8988T (cell line): ENCODE data around the gene CRYBG2.
"Not testable (repeated sequence)": the region's sequence is repeated elsewhere in the genome, so short reads cannot be mapped to it uniquely, and the experiment has no call there.

Source experiments
- DNase-seq: peaks from one replicate; pipeline ENCODE4 v3.0.0; 2011

CRYBG2 gene

GRCh38 chr1:26292735-26293134 lies 61.2 kb downstream of the CRYBG2 start:
- not testable (repeated sequence) for DNase-seq

DNA sequence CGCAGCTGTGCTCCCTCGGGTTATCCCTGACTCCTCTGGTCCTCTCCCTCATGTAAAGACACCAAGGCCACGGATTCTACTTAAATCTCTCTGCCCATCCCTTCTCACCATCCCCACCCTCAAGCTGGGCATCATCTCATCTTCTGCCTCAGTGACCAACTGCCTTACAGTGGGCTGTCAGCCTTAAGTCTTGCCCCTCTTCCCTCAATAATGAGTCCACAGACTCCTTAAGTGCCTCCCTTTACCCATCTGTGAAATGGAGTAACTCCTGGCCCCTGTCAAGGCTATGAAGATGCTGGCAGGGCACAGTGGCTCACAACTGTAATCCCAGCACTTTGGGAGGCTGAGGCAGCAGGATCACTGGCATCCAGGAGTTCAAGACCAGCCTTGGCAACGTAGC lies 62.0 kb downstream of the CRYBG2 start:
- no peak for DNase-seq

DNA sequence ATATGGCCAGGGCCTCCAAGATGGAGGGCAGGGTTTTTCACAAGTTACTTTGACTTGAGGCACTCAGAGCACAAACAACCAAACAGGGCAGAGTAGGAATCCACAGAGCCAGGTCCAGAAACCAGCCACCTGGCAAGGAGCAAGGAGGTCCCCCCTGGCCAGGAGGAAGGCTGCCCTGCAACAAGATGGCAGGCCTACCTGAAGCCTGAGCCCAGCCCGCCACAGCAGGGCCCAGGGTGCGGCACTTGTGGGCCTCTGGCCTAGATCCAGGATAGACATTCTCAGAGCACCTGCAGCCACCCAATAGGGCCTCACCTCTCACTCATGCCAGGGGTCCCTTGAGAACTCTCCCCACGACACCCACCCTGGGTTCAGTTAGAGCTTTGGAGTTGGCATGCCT lies 62.5 kb downstream of the CRYBG2 start:
- no peak for DNase-seq

GRCh38 chr1:26290882-26291261 lies 63.1 kb downstream of the CRYBG2 start:
- DNase-seq: no peak

DNA sequence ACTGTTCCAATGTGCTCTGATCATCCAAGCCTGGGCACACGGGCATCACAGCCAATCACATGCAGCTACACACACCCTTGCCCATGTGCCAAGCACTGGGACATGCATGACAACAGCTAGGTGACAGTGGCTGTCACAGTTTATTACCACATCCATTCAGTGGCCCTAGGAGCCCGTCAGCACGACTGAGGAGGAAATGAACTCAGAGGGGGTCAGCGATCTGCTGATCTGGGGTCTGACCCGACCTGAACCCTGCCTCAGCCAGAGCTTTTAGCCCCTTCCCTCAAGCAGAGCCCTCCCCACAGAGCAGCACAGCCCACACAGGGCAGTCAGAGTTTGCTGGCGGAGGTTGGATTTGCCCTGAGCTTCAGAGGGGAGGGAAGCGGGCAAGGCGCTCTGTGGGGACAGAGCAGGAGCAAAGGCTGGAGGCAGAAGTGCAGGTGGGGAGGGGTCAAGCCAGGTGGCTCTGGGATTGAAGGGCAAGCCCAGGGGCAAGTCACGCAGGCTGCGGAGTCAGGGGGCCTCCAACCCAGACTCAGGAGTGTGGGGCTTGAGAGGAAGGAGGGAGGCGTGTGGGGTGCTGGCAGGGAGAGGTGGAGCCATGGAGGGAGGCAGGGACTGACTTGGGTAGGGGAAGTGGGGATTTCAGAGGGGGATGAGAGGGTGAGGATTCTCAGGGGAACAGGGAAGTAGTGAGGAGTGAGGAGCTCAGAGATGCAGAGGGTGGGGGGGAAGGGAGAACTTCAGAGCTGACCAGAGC lies 63.6 kb downstream of the CRYBG2 start:
- no peak for DNase-seq

- DNase-seq: no peak
These were observed 64.5 kb downstream of the CRYBG2 start for GRCh38 chr1:26289158-26290059.

DNA sequence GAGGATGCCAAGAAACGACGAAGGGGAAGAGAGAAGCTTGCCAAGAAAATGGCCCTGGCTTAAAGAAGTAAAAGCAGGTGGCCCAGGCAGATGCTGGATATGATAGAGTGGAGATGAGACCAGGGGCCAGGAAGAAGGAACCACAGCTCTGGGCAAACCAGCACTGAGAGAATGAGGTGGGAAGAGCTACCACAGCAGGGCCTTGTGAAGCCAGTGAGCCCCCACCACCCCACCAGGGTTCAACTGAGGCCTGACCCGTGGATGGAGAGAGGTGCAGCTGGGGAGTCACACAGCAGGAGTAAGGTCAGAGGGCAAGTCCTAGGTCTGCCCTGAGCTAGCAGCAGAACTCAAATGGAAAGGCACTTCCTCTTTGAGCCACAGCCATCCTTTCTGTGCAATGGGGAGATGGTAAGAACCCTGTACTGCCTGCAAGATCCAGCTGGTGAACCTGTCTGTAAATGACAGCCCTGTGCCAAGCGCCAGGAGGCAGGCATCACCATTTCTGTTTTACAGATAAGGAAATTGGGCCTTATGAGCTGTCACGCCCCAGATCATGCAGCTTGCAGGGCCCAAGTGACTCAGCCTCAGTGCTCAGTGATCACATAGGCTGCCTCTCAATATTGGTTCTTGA lies 65.5 kb downstream of the CRYBG2 start:
- DNase-seq: no peak

- no peak for DNase-seq
These were observed 66.1 kb downstream of the CRYBG2 start for GRCh38 chr1:26287811-26288210.

DNA sequence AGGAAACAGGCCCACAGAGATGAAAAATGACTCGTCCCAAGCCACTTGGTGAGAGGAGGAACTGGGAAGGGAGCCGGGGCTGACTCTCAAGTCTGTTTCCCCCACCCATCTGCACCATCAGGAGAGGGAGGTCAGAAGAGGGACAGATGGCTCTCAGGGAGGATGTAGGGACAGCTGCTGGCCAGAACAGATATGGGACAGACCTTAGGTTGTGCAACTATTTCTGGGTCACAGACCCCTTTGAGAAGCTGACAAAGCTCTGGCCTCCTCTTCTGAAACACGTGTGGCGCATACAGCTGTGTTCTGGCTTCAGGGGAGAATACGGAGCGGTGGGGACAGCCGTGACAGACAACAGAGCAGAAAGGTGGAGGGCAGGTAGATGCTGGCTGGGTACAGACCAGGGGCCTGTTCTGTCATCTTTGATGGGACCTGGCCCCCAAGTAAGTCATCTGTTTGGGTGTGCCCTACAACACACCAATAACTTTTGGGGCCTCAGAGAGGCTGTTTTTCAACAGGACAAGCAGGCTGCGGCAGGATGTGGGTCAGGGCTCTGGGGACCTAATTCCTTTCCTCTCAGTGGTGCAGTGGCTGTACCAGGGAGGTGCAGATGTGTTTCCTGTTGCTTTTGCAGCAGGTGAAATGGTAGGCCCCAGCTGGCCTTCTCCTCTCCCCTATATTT lies 66.8 kb downstream of the CRYBG2 start:
- DNase-seq: no peak

- no peak for DNase-seq
These were observed 67.9 kb downstream of the CRYBG2 start for GRCh38 chr1:26286064-26286416.

- peak; percentile 73 for DNase-seq
These were observed 68.4 kb downstream of the CRYBG2 start for GRCh38 chr1:26285366-26286063.

DNA sequence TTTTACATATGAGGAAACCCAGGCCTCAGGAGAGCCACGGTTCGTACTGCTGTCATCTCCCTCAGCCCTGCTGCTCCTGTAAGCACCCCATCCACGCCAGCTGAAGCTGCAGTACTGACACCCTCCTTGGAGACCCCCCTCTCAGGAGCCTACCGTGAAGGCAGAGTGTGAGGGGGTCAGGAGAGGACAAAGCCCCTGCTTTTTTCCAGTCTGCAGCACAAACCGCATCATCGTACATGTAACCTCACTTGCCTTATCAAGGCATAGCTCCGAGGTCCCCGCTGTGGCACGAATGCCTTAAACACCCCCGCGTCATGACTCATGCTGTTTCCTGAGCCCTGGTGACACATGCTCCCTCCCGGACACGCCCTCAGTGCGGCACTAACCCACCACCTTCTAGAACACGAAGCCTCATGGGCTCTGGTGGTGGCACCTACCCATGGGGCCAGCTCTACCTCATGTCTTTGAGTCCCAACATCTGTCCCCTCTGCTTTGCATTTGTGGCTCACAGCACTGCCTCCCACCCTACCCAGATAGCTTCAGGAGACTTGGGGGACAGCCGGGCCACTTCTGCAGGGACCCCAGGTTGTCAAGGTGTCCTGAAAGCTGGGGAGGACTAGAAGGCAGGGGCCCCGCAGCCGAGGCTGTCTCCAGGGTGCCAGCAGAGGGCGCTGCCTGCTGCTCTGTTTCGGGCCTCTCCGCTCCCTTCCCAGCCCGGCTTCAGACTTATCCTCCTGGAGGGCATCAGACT lies 69.2 kb downstream of the CRYBG2 start:
- peak; percentile 82 for DNase-seq

DNA sequence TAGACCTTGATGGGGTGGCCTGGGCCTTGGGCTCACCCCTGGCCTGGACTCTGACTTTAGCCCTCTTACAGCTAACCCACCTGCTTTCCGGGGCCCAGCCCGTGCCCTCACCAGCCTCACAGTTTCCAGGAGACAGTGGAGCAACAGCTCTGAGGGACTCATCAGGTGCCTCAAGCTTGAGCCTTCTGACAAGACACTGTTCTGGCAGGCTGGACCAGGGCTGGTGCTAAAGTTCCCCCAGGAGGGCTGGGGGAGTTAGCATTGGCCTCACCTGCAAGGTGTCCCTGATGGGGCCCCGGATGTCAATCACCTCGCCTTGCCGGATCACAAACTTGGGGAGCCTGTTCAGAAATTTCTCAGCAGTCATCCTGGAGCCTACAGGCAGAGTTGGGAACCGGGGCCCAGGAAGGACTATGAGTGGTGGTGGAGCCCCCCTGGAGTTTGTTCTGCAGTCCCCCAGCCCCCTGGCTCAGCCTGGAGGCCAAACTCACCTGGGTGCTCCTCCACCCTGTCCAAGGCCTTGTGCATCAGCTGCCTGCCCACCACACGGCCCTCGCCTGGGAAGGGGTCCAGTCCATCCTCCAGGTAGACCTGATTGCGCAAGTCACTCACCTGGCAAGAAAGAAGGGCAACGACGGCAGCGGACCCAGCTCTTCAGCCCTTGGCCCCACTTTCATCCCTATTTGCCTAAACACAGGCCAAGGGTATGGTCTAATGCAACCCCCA lies 69.9 kb downstream of the CRYBG2 start:
- no peak for DNase-seq

GRCh38 chr1:26283279-26283853 lies 70.6 kb downstream of the CRYBG2 start:
- peak; percentile 11 for DNase-seq

GRCh38 chr1:26282401-26282918 lies 71.5 kb downstream of the CRYBG2 start:
- DNase-seq: no peak

DNA sequence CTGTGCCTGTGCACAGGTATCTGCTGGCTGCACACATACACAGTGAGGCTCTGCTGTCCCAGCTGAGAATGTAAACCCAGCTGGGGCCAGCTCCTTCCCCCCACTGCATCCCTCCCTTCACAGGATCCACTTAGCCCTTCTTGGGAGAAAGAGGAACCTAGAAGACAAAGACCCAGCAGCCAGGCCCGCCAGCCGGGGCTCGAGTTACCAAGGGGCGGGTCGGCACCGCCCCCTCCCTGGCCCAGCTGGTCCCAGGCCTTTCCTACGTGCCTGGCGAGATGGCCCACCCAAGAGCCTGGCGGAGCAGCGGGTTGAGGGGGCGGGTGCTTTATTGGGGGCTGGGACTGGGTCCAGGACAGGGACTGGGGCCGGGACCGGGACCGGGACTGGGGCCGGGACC lies 72.0 kb downstream of the CRYBG2 start:
- no peak for DNase-seq

- no peak for DNase-seq
These were observed 72.6 kb downstream of the CRYBG2 start for GRCh38 chr1:26281091-26281958.

GRCh38 chr1:26280333-26281042 lies 73.4 kb downstream of the CRYBG2 start:
- DNase-seq: no peak
